Measurements from ENCODE around the gene ARRDC1.

- no peak for TF ChIP-seq CTCF (conservative IDR thresholded peaks at IDR 0.05; ENCODE audit: low read depth, low read length)
- no peak for TF ChIP-seq EZH2 (IDR thresholded peaks at IDR 0.05; ENCODE audit: borderline replicate concordance, low read depth, low read length, poor library complexity, severe bottlenecking)
Measured at GRCh38 chr9:137660144-137660543, 54.7 kb downstream of the ARRDC1 start.
